PC-9 (cell line): ENCODE results near the gene NDUFS6. TPM values are rescaled to one million over a fixed set of nuclear protein-coding genes. Genes with fewer than 3 reads are reported as not detected.
A peak's percentile ranks its signal among the peaks of the same experiment; 100 is the strongest.

Experiments
- BruUV-seq: library from RNA; stranded (reverse); fragments of 400-500 nt; replicated peaks from 2 replicates; lab custom pipeline; 2021; lab: Mats Ljungman, UMichigan
- CTCF ChIA-PET: fragments of 300-600 bp; sonication (Branson Sonifier 250); formaldehyde crosslinking; loops from one replicate; lab custom pipeline; 2022; ENCODE audit warnings: antibody characterized with exemption; lab: Charles Lee
- POLR2A ChIA-PET: fragments of 300-600 bp; sonication (Branson Sonifier 250); formaldehyde crosslinking; loops from one replicate; lab custom pipeline; 2022; ENCODE audit warnings: antibody characterized with exemption; ENCODE audit not compliant: unreplicated experiment; lab: Charles Lee
- DNase-seq, 2 experiments: peaks; one replicate each; pipeline versions ENCODE4 v3.0.0 to v3.0.0-alpha.2; 2015 to 2022; ENCODE audit warnings: mixed read lengths in 1 of 2
- H2AFZ ChIP-seq: fragments of 200-600 bp; sonication (generic); 2 replicates; pipeline ENCODE4 v1.8.1; 2017; ENCODE audit warnings: antibody characterized with exemption
- H3F3A ChIP-seq: fragments of 200-600 bp; sonication (generic); 2 replicates; pipeline ENCODE4 v1.8.1; 2017; ENCODE audit warnings: antibody characterized with exemption, mild to moderate bottlenecking, low read depth; ENCODE audit not compliant: insufficient read depth
- H3K27ac ChIP-seq: fragments of 200-600 bp; sonication (generic); 2 replicates; pipeline ENCODE4 v1.6.1; 2016; ENCODE audit warnings: mixed run types
- H3K27me3 ChIP-seq: fragments of 200-600 bp; sonication (generic); 2 replicates; pipeline ENCODE4 v1.6.1; 2016; ENCODE audit warnings: low read depth, mixed run types; ENCODE audit not compliant: insufficient read depth
- H3K36me3 ChIP-seq: fragments of 200-600 bp; sonication (generic); 2 replicates; pipeline ENCODE4 v1.6.1; 2016; ENCODE audit warnings: low read depth, mixed run types
- H3K4me1 ChIP-seq: fragments of 200-600 bp; sonication (generic); replicated peaks from 2 replicates; pipeline ENCODE4 v1.6.1; 2016; ENCODE audit warnings: mixed run types; ENCODE audit not compliant: insufficient read depth
- H3K4me2 ChIP-seq: fragments of 200-600 bp; sonication (generic); 2 replicates; pipeline ENCODE4 v1.6.1; 2017; ENCODE audit warnings: mixed run types
- H3K4me3 ChIP-seq: fragments of 200-600 bp; sonication (generic); 2 replicates; pipeline ENCODE4 v1.6.1; 2016; ENCODE audit warnings: mixed run types
- H3K79me2 ChIP-seq: fragments of 200-600 bp; sonication (generic); 2 replicates; pipeline ENCODE4 v1.6.1; 2017; ENCODE audit warnings: low read depth, mixed run types
- H3K9me2 ChIP-seq: fragments of 200-600 bp; sonication (generic); 2 replicates; pipeline ENCODE4 v1.8.1; 2017; ENCODE audit warnings: mild to moderate bottlenecking; ENCODE audit not compliant: insufficient read depth
- H3K9me3 ChIP-seq: fragments of 200-600 bp; sonication (generic); 2 replicates; pipeline ENCODE4 v1.8.1; 2016; ENCODE audit warnings: low read depth; ENCODE audit not compliant: insufficient read depth
- H4K20me1 ChIP-seq: fragments of 200-600 bp; sonication (generic); 2 replicates; pipeline ENCODE4 v1.8.1; 2017; ENCODE audit not compliant: insufficient read depth
- EZH2 ChIP-seq: fragments of 200-600 bp; sonication (generic); IDR thresholded peaks from 2 replicates; pipeline ENCODE4 v1.8.0; 2017; ENCODE audit warnings: antibody characterized with exemption, low read depth
- intact Hi-C: fragments of 100-400 bp; cut with micrococcal nuclease; formaldehyde crosslinking; loops from one replicate; pipeline ENCODE4 v1.10.0; 2022; ENCODE audit not compliant: unreplicated experiment
- total RNA-seq: library from RNA; stranded (reverse); gene quantifications from 2 replicates; pipeline ENCODE4 v1.2.3, GENCODE V29; 2021
- TF ChIP-seq, protein P1 (sequence below): fragments of 200-600 bp; sonication (generic); conservative IDR thresholded peaks from 2 replicates; pipeline ENCODE4 v1.6.1; 2017; ENCODE audit warnings: mixed run types, antibody characterized with exemption, mild to moderate bottlenecking, moderate library complexity

The NDUFS6 gene
- total RNA-seq, 1 experiment from 2014 or later, result 153 TPM

DNA sequence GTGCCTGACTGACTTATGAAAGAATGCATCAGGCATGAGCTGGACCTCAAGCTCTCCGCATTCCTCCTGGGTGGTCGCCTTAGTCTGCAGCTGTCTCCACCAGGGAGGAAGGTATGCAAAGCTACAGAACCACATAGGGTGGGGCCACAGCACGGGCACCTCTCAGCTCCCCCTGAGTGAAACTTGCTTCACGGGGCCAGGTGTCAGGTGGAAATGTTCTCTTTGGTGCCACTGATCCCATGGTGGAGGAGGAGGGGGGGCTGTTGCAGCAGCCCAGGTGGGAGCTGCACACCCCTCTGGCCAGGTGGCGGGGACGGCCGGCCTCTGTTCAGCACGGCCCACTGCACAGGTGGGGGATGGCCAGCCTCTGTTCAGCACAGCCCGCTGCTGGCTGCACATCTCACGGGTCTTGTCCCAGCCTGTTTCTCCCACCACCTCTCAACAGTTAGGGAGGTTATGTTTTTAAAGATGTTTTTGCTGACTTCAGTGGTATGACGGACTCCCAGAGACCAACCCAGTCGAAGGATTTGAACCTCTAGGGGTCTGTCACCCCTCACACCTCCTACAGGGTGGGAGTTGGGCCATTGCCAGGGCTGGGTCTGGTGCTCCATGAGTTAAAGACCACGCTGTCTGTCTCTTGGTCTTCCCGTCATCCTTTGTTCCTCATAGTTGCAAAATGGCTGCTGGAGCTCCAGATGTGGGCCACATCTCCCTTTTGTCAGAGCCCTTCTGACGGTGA, 35.9 kb upstream of the NDUFS6 start:
- no peaks in the 10 kb centered on the region for H3K9me3 ChIP-seq
- no TSS peak for BruUV-seq
- no peaks in the 10 kb centered on the region for H3K4me1 ChIP-seq
- ChIA-PET POLR2A (no interaction called here), CTCF (no interaction called here)
- intact Hi-C loops, result no loop called here
- peaks cover 96% of the 10 kb centered on the region for H3K27me3 ChIP-seq
- H3F3A ChIP-seq, result no peaks in the 10 kb centered on the region
- H3K4me3 ChIP-seq, result no peak overlapping the region
- H3K4me2 ChIP-seq, result no peak overlapping the region
- no peaks in the 10 kb centered on the region for H3K9me2 ChIP-seq
- H2AFZ ChIP-seq, result no peak overlapping the region
- H3K36me3 ChIP-seq, result no peaks in the 10 kb centered on the region
- no peak for DNase-seq
- H3K27ac ChIP-seq, result no peak overlapping the region
- TF ChIP-seq, protein P1, sequence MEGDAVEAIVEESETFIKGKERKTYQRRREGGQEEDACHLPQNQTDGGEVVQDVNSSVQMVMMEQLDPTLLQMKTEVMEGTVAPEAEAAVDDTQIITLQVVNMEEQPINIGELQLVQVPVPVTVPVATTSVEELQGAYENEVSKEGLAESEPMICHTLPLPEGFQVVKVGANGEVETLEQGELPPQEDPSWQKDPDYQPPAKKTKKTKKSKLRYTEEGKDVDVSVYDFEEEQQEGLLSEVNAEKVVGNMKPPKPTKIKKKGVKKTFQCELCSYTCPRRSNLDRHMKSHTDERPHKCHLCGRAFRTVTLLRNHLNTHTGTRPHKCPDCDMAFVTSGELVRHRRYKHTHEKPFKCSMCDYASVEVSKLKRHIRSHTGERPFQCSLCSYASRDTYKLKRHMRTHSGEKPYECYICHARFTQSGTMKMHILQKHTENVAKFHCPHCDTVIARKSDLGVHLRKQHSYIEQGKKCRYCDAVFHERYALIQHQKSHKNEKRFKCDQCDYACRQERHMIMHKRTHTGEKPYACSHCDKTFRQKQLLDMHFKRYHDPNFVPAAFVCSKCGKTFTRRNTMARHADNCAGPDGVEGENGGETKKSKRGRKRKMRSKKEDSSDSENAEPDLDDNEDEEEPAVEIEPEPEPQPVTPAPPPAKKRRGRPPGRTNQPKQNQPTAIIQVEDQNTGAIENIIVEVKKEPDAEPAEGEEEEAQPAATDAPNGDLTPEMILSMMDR, result no peak
- no peak for TF ChIP-seq EZH2
- no peaks in the 10 kb centered on the region for H4K20me1 ChIP-seq
- H3K79me2 ChIP-seq, result no peaks in the 10 kb centered on the region

- Histone ChIP-seq H2AFZ (no peak overlapping the region), H3K36me3 (no peaks in the 10 kb centered on the region), H3K27me3 (peaks cover 96% of the 10 kb centered on the region), H3K4me1 (no peaks in the 10 kb centered on the region), H3F3A (no peaks in the 10 kb centered on the region), H3K9me3 (no peaks in the 10 kb centered on the region), H3K4me2 (no peak overlapping the region), H3K4me3 (no peak overlapping the region), H3K9me2 (no peaks in the 10 kb centered on the region), H3K27ac (no peak overlapping the region), H4K20me1 (no peaks in the 10 kb centered on the region), H3K79me2 (no peaks in the 10 kb centered on the region)
- POLR2A ChIA-PET, result no interaction called here
- TF ChIP-seq, protein P1, result no peak
- TF ChIP-seq EZH2, result no peak
- no TSS peak for BruUV-seq
- DNase-seq, result no peak
- CTCF ChIA-PET, result no interaction called here
- intact Hi-C loops, result no loop called here
Observed at GRCh38 chr5:1765880-1766235, 35.3 kb upstream of the NDUFS6 start.

DNA sequence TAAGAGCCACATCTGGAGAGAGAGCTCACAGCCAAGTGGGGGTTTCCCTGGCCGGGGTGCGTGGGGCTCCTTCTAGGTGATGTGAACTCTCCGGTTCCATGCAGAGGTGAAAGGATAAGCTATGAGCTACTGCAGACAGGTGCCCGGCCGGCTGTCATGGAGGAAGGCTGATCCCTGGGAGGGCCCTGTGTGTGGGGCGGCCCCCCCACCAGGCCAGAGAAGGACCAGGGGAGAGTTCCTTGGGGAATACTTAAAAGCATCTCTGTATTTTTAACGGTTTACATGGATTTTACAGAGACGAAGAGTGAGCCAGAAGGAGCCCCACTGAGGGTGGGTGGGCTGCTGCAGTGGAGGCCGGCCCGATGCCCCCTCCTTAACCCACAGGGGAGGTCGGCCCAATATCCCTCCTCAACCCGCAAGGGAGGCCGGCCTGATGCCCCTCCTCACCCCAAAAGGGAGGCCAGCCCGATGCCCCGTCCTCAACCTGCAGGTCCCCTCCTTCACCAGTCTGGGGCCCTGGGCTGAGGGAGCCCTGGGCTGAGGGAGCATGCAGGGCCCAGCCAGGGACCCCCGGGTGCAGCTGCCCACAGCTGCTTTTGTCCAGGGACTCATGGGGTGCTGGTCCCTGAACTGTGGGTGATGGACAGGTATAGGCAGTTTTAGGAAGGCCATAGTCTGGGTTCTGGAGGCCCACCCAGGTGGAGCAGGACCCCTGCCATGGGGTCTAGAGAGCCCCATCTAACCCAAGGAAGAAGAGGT, 33.5 kb upstream of the NDUFS6 start:
- no peaks in the 10 kb centered on the region for H3K9me3 ChIP-seq
- ChIA-PET POLR2A (no interaction called here), CTCF (no interaction called here)

More for the DNA sequence above, 33.5 kb upstream of the NDUFS6 start:
- Histone ChIP-seq H3K79me2 (no peaks in the 10 kb centered on the region), H3K9me2 (no peaks in the 10 kb centered on the region), H3F3A (no peaks in the 10 kb centered on the region), H3K27ac (no peak overlapping the region), H4K20me1 (no peaks in the 10 kb centered on the region), H3K27me3 (peaks cover 96% of the 10 kb centered on the region), H3K4me1 (no peaks in the 10 kb centered on the region), H3K36me3 (no peaks in the 10 kb centered on the region), H3K4me3 (no peak overlapping the region), H3K4me2 (no peak overlapping the region), H2AFZ (no peak overlapping the region)
- intact Hi-C loops, result no loop called here
- no TSS peak for BruUV-seq
- DNase-seq, result no peak
- TF ChIP-seq, protein P1, result no peak
- TF ChIP-seq EZH2, result 0 out of 2 replicates have a peak, but pooled peaks have one; percentile 78
